Ovary (tissue), 3 donors: ENCODE data around the gene NOC4L.

Source experiments
- EP300 ChIP-seq: sonication (generic); formaldehyde crosslinking; IDR thresholded peaks from one replicate; pipeline ENCODE4 v1.6.1; 2017; ENCODE audit warnings: antibody characterized with exemption
- TF ChIP-seq, protein P1 (sequence below), 3 donors: fragments of 450-650 bp in 2 of 3; fragments of 200-600 bp in 1 of 3; IDR thresholded peaks; one replicate each; pipeline versions ENCODE4 v1.5.1 to v1.8.0; 2016 to 2022; ENCODE audit warnings: antibody characterized with exemption in 3 of 3, mild to moderate bottlenecking in 1 of 3
- donor health status: DM: no; HTN: no; CAD: no.

DNA sequence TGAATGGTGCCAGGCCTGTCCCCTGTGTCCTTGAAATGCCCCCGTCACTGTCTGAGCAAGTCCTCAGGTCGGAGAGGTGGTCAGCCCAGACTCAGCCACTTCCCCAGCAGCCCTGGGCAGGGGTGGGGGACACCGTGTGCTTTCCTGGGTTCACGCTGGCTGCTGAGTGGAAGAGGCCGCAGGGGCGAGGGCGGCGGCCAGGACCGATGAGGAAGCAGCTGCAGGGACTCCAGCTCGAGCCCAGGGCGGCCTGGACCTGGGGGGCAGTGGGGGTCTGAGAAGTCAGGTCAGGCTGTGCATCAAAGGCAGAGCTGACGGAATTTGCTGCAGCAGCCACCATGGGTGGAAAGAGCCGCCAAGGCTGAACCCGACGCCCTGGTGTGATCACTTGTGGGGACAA lies 28.4 kb downstream of the NOC4L start:
- TF ChIP-seq, protein P1, sequence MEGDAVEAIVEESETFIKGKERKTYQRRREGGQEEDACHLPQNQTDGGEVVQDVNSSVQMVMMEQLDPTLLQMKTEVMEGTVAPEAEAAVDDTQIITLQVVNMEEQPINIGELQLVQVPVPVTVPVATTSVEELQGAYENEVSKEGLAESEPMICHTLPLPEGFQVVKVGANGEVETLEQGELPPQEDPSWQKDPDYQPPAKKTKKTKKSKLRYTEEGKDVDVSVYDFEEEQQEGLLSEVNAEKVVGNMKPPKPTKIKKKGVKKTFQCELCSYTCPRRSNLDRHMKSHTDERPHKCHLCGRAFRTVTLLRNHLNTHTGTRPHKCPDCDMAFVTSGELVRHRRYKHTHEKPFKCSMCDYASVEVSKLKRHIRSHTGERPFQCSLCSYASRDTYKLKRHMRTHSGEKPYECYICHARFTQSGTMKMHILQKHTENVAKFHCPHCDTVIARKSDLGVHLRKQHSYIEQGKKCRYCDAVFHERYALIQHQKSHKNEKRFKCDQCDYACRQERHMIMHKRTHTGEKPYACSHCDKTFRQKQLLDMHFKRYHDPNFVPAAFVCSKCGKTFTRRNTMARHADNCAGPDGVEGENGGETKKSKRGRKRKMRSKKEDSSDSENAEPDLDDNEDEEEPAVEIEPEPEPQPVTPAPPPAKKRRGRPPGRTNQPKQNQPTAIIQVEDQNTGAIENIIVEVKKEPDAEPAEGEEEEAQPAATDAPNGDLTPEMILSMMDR (IDR thresholded peaks at IDR 0.05) = no peak
- TF ChIP-seq EP300 = no peak
